Lower leg skin (tissue), 4 donors: ENCODE measurements around the gene BTBD16. TPM values are rescaled to one million over a fixed set of nuclear protein-coding genes. Genes with fewer than 3 reads are reported as not detected.

ENCODE experiments used
- DNase-seq, 2 donors: peaks; one replicate each; pipeline ENCODE4 v3.0.0-alpha.2; 2019; ENCODE audit warnings: low spot score in 2 of 2
- H3K4me3 ChIP-seq: fragments of 200-600 bp; sonication (generic); 2 replicates; pipeline ENCODE4 v1.5.1; 2017; ENCODE audit warnings: mild to moderate bottlenecking, low read depth; ENCODE audit not compliant: poor library complexity, severe bottlenecking
- CTCF ChIP-seq, 3 donors: fragments of 450-650 bp; IDR thresholded peaks; one replicate each; pipeline ENCODE4 v1.5.1; 2016; ENCODE audit warnings: antibody characterized with exemption in 3 of 3, mild to moderate bottlenecking in 3 of 3, moderate library complexity in 2 of 3
- POLR2A ChIP-seq, 2 donors: fragments of 450-650 bp; IDR thresholded peaks; one replicate each; pipeline ENCODE4 v1.6.1; 2016 to 2017; ENCODE audit warnings: antibody characterized with exemption in 2 of 2, mild to moderate bottlenecking in 1 of 2, moderate library complexity in 1 of 2
- WGBS, 2 donors: methylation state at CpG; one replicate each; pipeline ENCODE4 v1.1.5; 2018; 5-methylcytosine and 5-hydroxymethylcytosine counted together
- intact Hi-C: fragments of 100-400 bp; cut with DNase I; formaldehyde crosslinking; loops from one replicate; pipeline ENCODE4 v1.15.0; 2023; ENCODE audit warnings: low total_unique reads
- total RNA-seq, 4 donors: library from RNA; depleted of rRNA; stranded (reverse); fragments of >200 nt; gene quantifications; one replicate each; pipeline ENCODE4 v1.1.0, GENCODE V29; 2016

Gene BTBD16
- total RNA-seq, 4 donors from 2014 or later = 2.7 to 16.4 (median 9.0) TPM

- intact Hi-C loops = no loop called here
- 24 to 41% methylated on average over 6 of the region's 6 CpGs for WGBS, 2 donors
- no peak for TF ChIP-seq CTCF (IDR thresholded peaks at IDR 0.05)
- no peak for TF ChIP-seq POLR2A (IDR thresholded peaks at IDR 0.05)
- H3K4me3 ChIP-seq = no peak overlapping the region
- DNase-seq = peak in 1 of 2 donors; percentile 76
Measured at GRCh38 chr10:122363722-122364463, 92.8 kb downstream of the BTBD16 start.

- no peak for DNase-seq
- no peak overlapping the region for H3K4me3 ChIP-seq
- TF ChIP-seq CTCF (IDR thresholded peaks at IDR 0.05) (no peak), POLR2A (IDR thresholded peaks at IDR 0.05) (no peak)
- intact Hi-C loops = no loop called here
- 70 to 75% methylated on average over 13 of the region's 13 CpGs for WGBS, 2 donors
Measured at GRCh38 chr10:122368502-122369254, 97.6 kb downstream of the BTBD16 start.

GRCh38 chr10:122373108-122373507 is 102.0 kb downstream of the BTBD16 start:
- no peak for DNase-seq
- H3K4me3 ChIP-seq = no peak overlapping the region
- intact Hi-C loops = loop anchor here (10.0 kb wide), 1 partner anchor 228 kb away; no protein-coding TSS in a partner anchor
- no peak for TF ChIP-seq POLR2A (IDR thresholded peaks at IDR 0.05)
- TF ChIP-seq CTCF (IDR thresholded peaks at IDR 0.05) = no peak
- WGBS, 2 donors = 54 to 59% methylated on average over 4 of the region's 4 CpGs

GRCh38 chr10:122373721-122374120 is 102.6 kb downstream of the BTBD16 start:
- no peak overlapping the region for H3K4me3 ChIP-seq
- TF ChIP-seq CTCF (IDR thresholded peaks at IDR 0.05) (no peak), POLR2A (IDR thresholded peaks at IDR 0.05) (no peak)
- DNase-seq = no peak
- intact Hi-C loops = loop anchor here (10.0 kb wide), 1 partner anchor 229 kb away; no protein-coding TSS in a partner anchor
- 5 to 14% methylated on average over 13 of the region's 13 CpGs for WGBS, 2 donors

- no peak for TF ChIP-seq CTCF (IDR thresholded peaks at IDR 0.05)
- TF ChIP-seq POLR2A (IDR thresholded peaks at IDR 0.05) = peak in 1 of 2 donors; percentile 49
- peak within 1 kb of the TSS; percentile 85 for H3K4me3 ChIP-seq
- peak; percentile 93 to 98 for DNase-seq
- WGBS, 2 donors = 0 to 1% methylated on average over 20 to 30 of the region's 71 CpGs
- intact Hi-C loops = loop anchor here (10.0 kb wide), 1 partner anchor 230 kb away; no protein-coding TSS in a partner anchor
Measured at GRCh38 chr10:122374237-122374858, 103.3 kb downstream of the BTBD16 start, which contains the start of gene PLEKHA1. Gene PLEKHA1 (plus strand): TSS chr10:122374708. CDS start chr10:122393201, 18,493 bp downstream.
